HUDEP-2 (cell line): ENCODE results near the gene EIF4B.

Experiments
- DNase-seq, 76 experiments: peaks; one replicate each; lab custom pipeline; 2025; ENCODE audit not compliant: unreplicated experiment in 76 of 76; lab: John Stamatoyannopoulos, UW

Gene EIF4B

DNA sequence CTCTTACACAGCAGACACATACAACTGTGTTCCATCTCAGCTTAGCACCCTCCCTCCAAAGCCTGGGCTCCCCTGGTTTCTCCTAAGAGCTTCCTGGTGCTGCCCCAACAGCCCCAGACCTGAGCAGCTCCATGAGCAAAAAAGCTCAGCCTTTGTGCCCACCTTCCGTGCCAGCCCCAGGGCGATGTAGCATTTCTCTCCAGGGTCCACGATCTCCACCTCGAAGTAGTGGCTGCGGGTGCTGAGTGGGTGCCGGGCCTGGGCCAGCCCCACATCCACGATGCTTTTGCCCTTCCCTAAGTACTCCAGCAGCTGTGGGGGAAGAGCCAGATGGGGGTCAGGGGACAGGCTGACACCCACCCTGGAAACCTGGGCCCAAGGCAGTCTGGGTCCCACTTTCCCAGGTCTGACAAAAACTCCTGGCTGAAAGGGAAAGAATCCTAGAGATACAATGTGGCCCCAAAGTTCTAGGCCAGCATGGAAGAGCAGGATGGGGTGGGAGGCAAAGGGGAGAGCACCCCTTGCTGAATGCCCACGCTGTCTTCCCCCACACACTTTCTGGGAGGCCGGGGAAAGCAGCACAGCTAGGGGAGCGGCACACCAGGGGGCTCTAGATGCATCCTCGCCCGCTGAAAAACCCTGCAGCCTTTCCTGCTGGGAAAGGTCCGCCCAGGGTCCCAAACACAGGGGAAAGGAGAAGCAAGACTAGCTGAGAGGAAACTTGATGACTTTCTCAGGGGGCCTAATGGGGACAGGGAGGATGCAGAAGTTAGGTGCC lies 61.9 kb downstream of the EIF4B start:
- no peak for DNase-seq

- no peak for DNase-seq
These were observed 62.7 kb downstream of the EIF4B start for GRCh38 chr12:53068811-53069585.

- no peak for DNase-seq
These were observed 63.6 kb downstream of the EIF4B start for GRCh38 chr12:53069621-53070410.

- DNase-seq = no peak
These were observed 64.7 kb downstream of the EIF4B start for GRCh38 chr12:53070877-53071492.

DNA sequence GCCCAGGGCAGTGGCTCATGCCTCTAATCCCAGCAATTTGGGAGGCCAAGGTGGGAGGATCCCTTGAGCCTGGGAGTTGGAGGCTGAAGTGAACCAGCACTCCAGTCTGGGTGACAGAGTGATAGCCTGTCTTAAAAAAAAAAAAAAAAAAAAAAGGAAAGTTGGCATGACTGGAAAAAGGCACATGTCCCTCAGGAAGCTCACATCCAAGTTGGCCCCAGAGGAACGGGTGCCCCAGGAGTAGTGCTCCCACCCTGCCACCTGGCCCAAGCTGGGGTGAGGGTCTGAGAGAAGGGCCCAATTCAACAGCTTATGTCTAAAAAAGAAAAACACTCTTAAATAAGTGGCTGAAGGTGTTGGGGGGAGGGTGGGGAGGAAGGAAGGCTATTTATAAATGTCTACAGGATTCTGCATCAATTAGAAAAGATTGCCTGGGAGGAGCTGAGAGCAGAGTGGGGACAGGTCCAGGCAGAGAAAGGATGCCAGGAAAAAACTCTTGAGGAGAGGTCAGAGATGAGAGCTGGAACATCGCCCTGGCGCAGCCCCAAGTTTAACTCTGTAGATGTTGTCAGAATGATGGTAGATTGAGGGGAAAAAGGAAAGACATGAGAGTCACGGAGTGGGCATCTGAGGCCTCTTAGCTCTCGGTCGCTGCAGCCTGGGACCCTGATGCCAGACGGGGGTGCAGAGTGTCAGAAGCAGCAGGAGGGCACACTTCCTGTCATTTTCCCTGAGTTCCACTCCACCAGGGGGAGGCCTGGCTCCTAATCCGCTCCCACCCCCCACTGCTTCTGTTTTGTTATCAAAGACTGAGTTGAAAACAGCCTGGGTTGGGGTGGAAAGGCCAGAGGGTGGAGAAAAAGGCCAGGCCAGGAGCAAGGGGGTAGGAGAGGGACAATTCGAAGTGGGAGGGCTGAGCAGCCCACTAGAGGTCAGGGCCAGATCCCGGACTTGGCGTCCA lies 65.6 kb downstream of the EIF4B start:
- no peak for DNase-seq

DNA sequence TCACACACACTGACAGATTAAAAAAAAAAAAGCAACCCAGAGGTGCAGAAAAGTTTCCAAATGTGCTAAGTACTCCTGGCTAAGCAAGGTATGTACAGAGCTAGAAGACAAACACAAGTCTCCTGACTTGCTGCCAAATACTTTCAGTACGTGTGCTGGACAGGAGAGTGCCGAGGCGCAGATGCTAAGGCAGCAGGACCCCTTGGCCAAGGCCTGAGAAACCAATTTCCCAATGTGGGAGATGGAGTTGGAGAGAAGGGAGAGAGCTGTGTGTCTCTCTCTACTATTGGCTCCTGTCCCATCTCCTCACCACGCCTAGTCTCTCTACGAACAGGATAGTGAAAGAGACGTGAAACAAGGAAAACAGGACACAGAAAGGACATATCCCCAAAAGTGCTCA lies 67.6 kb downstream of the EIF4B start:
- DNase-seq = no peak

DNA sequence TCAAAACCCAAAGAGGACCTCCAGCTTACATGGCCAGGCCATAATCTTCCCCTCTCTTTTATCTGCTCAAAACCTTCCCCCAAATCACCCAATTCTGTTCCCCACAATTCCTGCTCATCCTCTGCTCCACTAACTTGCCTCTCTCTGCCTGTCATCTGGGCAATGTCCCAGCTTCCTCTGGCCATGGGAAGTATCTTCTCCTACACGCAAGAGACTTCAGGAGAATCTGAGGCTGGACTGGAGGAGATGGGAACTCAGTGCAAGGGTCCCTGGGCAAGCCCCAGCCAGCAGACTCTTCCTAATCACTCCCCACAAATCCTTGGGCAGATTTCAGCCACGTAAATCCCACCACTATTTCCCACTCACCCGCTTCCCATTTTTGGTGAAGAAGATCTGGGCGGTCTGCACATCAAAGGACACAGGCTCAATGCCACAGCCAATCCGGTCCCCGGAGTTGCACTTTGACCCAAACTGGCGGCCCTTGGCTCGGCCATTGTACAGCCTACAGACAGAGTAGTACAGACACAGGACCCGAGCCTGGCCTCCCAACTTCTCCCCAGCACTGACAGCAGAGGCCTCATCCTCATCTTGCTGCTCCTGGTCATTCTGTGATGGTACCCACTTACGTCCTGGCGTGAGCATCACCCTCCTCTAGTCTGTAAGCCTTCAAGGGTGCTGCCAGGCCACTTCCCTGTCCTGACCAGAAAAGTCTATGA lies 68.2 kb downstream of the EIF4B start:
- DNase-seq = no peak

DNA sequence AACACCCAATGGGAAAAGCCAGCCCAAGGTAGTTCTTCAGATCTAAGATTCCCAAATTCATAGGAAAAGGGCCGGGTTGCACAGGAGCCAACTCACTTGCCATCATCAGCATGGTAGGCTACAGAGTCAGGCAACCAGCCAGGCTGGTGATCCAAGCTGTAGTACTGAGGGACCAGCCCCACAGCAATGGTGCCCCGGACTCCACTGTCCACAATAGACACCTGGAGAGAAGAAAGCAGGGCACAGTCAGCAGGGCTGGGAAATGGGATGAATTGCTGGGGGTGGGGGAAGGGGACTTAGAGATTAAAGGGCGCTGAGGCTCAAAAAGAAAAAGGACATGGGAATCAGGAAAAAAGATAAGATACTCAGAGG lies 68.7 kb downstream of the EIF4B start:
- no peak for DNase-seq

DNA sequence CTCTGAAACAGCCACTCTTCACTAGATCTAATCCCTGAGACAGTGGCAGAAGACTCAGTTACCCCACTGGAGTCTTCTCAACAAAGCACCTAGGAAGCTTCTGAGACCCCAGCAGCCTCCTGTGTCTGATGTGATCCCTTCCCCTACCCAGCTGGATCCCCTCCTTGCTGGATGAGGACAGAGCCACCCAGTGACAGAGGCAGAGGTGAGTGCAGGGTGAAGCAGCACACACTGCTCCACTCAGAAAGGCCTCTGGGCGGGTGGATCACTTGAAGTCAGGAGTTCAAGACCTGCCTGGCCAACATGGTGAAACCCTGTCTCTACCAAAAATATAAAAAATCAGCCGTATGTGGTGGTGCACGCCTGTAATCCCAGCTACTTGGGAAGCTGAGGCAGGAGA lies 70.2 kb downstream of the EIF4B start:
- DNase-seq = no peak

DNA sequence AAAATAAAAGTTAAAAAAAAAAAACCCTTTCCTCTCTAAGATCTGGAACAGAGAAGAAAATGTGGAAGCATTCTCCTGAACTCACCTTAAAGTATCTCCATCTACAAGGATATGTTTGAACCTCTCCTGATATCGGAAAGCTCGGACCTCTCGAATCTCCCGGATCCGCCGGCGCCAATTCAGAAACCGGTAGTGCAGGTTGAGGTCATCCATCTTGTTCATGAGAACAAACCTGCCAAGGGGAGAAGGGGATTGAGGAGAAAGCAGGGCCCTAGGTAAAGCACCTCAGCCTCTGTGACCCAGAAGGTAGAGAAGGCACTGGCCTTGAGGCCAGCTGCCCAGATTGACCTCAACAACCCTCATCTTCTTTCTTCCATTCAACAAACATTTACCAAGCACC lies 70.8 kb downstream of the EIF4B start:
- DNase-seq = no peak

DNA sequence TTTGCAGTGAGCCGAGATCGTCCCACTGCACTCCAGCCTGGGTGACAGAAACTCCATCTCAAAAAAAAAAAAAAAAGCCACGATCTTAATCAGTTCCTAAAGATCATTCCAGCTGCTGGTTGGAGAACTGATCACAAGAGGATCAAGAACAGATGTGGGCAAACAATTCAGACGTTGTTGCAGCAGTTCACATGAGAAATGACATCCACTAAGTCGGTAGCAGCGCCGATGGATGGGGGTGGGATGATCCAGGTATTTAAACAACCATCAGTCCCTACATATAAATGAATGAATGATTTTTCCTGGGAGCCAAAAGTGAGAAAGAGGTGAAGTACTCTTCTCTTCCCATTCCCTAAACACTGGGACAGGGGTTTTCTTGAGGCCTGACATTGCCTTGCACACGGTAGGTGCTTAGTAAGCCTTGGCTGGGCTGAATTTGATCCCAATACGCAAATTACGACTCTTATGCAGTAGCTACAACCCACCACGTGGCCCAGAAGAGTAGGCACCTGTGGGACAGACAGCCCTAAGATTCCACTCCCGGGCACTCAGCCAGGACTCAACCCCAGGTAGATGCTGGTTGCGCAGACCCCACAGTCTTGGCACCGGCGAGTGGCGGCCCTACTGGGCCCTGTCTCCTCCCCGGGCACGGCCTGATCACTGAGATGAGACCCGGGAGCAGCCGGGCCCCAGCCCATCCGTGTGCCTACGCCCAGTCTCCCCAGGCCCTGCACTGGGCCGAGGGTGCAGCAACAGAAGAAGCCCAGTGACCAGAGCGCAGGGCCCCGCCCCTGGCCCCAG lies 72.4 kb downstream of the EIF4B start:
- DNase-seq = no peak

DNA sequence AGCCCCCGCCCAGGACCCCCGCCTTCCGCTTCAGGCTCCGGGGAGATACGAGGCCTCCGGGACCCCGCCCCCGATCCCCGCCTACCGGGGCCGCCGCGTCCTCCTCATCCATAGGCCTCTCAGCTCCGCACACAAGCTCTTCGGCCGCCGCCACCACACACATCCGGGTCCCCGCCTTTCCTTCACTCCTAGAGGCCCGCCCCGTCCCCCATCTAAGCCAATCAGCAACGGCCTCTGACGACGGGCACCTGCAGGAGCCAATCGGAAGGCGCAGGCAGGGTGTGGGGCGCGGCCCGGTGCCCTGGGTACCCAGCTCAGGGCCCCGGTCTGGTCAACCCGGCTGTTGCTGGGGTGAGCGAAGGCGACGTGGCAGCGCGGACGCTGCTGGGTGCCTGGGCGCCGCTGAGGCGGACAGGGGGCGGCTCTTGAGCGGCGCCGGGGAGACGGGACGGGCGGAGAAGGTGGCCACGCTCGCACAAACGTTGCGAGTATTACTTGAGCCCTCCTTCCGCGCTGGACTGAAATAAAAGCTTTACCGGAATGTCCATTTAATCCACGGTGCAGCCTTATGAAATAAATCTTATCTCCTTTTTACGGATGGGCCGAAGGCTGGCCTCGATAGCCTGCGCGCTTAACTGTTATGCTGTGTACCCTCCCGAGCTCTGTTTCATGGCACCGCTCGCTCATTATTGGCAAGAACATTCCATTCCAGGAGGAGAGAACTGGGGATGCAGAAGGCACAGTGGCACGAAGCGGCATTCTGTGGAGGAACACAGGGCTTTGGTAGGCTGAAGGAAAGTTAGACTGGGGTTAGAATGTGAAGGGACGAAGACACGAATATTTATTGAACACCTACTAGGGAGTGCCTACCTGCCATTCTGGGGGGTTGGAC lies 73.2 kb downstream of the EIF4B start, which contains the start of gene SPRYD3:
Gene SPRYD3, minus strand, starts transcription at position 165 of the 892 bp plus-strand sequence. Its CDS starts 57 bp downstream, at position 108.
- DNase-seq = peak; percentile 59 to 98 (median 92)

GRCh38 chr12:53082637-53083175 lies 76.5 kb downstream of the EIF4B start:
- no peak for DNase-seq

DNA sequence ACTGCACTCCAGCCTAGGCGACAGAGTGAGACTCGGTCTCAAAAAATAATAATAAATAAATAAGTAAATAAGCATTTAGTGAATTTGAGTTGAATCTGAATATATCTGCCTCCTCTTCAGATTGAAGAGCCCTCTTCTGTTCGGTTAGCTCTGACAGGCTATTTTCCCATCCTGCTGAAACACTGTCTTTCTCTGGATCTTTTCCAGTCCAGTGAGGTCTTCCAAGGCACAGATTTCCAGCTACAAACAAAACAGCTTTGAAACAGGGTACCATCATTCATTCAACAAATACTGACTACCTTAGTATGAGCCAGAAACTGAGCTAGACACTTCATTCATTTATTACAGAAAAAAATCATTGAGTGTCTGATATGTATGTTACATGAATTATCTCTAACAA lies 80.1 kb downstream of the EIF4B start:
- DNase-seq = no peak

GRCh38 chr12:53090105-53090504 lies 83.8 kb downstream of the EIF4B start:
- no peak for DNase-seq

DNA sequence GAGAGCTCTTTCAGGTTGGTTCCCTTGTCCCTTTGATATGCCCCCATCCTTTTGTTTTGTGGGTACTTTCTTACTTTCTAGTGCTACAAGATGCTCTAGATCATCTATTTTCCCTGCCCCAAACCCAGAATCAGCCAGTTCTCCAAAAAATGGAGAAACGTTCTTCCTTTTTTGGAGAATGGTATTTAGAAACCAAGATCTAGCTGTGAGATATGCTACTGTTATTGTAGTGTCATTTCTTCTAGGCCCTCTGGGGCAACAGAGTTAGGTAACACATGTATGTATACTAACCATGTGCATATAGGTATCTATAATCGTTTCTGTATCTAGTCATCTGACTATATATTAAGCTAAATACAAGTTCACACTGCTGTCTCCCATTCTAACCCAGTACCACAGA lies 84.3 kb downstream of the EIF4B start:
- no peak for DNase-seq

DNA sequence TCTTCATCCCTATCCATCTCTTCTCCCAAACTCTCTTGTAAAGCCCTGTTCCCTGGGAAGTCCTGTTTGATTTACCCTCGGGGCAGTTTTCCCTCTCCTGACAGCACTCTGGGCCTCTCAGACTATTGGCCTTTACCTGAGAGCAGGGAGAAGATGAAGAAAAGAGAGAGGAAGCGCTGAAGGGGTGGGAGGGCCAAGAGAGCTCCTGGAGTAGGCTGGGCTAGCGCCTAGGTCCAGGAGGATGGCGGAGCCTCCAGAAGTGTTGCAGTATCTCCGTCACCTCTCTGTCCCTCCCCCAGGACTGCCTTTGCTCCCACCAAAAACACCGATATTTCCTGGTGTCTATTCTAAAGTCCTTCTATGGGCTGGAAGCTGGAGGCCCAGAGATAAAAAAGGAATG lies 85.5 kb downstream of the EIF4B start:
- no peak for DNase-seq
